ENCODE data around the gene HNRNPAB.
A peak's percentile ranks its signal among the peaks of the same experiment; 100 is the strongest.

- TF ChIP-seq TAF1 (IDR thresholded peaks at IDR 0.05; ENCODE audit: borderline replicate concordance, low read depth, low read length) (no peak), POLR2A (IDR thresholded peaks at IDR 0.05; ENCODE audit: low read depth, low read length) (peak; percentile 54)
These were observed 8.1 kb downstream of the HNRNPAB start for GRCh38 chr5:178212241-178213002.
